ENCODE data around the gene CCDC81. TPM values are rescaled to one million over a fixed set of nuclear protein-coding genes. Genes with fewer than 3 reads are reported as not detected.
A peak's percentile ranks its signal among the peaks of the same experiment; 100 is the strongest.

Gene CCDC81
- total RNA-seq, 1 experiment from 2014 or later: 1.2 TPM

- Histone ChIP-seq H3K36me3 (no peaks in the 10 kb centered on the region), H3K27ac (peak overlapping the region; percentile 35), H3K27me3 (no peaks in the 10 kb centered on the region), H3K9me3 (replicated peaks) (no peaks in the 10 kb centered on the region), H3K4me3 (no peak overlapping the region), H3K4me1 (peaks cover 35% of the 10 kb centered on the region)
- DNase-seq: peak; percentile 89 to 92
These were observed 85.2 kb downstream of the CCDC81 start for GRCh38 chr11:86459682-86460460.

GRCh38 chr11:86460461-86461385 lies 86.0 kb downstream of the CCDC81 start:
- Histone ChIP-seq H3K4me3 (no peak overlapping the region), H3K27ac (peak overlapping the region; percentile 35)
- peak; percentile 40 to 55 for DNase-seq

GRCh38 chr11:86461892-86462291 lies 87.2 kb downstream of the CCDC81 start:
- H3K27me3 ChIP-seq: no peaks in the 10 kb centered on the region
- no peak for DNase-seq
- no peak overlapping the region for H3K27ac ChIP-seq
- H3K9me3 ChIP-seq (replicated peaks): no peaks in the 10 kb centered on the region
- H3K4me1 ChIP-seq: peaks cover 35% of the 10 kb centered on the region
- H3K4me3 ChIP-seq: no peak overlapping the region
- H3K36me3 ChIP-seq: no peaks in the 10 kb centered on the region

More at GRCh38 chr11:86460461-86461385, 86.0 kb downstream of the CCDC81 start:
- peaks cover 35% of the 10 kb centered on the region for H3K4me1 ChIP-seq
- H3K9me3 ChIP-seq (replicated peaks): no peaks in the 10 kb centered on the region
- H3K27me3 ChIP-seq: no peaks in the 10 kb centered on the region
- no peaks in the 10 kb centered on the region for H3K36me3 ChIP-seq

- DNase-seq: no peak
- H3K9me3 ChIP-seq (replicated peaks): no peaks in the 10 kb centered on the region
These were observed 88.4 kb downstream of the CCDC81 start for GRCh38 chr11:86463120-86463519.

GRCh38 chr11:86463955-86464354 lies 89.3 kb downstream of the CCDC81 start:
- H3K36me3 ChIP-seq: no peaks in the 10 kb centered on the region
- H3K27ac ChIP-seq: no peak overlapping the region
- peaks cover 28% of the 10 kb centered on the region for H3K4me1 ChIP-seq
- no peak for DNase-seq
- no peak overlapping the region for H3K4me3 ChIP-seq
- no peaks in the 10 kb centered on the region for H3K9me3 ChIP-seq (replicated peaks)
- no peaks in the 10 kb centered on the region for H3K27me3 ChIP-seq

More at GRCh38 chr11:86463120-86463519, 88.4 kb downstream of the CCDC81 start:
- Histone ChIP-seq H3K4me1 (peaks cover 35% of the 10 kb centered on the region), H3K27ac (no peak overlapping the region), H3K36me3 (no peaks in the 10 kb centered on the region), H3K4me3 (no peak overlapping the region), H3K27me3 (no peaks in the 10 kb centered on the region)

DNA sequence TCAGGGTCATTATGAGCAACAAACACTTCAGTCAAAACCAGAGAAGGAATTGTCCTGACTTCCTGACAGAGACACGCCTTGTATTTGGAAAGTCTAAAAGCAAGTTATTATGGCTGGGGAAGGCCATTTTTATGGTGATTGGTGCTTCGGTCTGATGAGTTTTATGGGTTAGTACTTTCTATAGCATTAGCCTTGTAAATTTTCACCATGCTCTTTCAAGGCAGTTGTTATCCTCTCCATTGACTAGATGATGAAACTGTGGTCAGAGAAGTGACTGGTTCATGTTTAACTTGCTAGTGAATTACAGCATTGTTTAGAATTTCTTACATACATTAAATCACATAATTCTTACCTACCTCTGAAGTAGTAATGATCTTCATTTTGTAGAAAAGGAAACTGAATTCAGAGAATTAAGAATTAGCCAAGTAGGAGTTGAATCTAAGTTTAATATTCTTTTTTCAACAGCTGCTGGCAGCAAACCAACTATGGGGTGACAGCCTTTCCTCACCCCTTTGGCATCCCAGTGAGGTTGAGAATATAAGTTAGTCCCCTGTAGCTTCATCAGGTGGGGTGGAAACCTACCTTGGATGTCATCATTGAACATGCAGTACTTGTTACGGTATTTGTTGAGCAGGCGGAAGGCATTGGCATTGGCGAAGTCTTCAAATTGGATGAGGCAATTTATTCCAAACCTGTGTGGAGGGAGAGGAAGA lies 90.0 kb downstream of the CCDC81 start:
- Histone ChIP-seq H3K27me3 (no peaks in the 10 kb centered on the region), H3K9me3 (replicated peaks) (no peaks in the 10 kb centered on the region), H3K36me3 (no peaks in the 10 kb centered on the region), H3K27ac (no peak overlapping the region), H3K4me1 (peaks cover 21% of the 10 kb centered on the region), H3K4me3 (no peak overlapping the region)
- no peak for DNase-seq

GRCh38 chr11:86468169-86468568 lies 93.5 kb downstream of the CCDC81 start:
- DNase-seq: no peak
- no peaks in the 10 kb centered on the region for H3K27me3 ChIP-seq
- no peaks in the 10 kb centered on the region for H3K36me3 ChIP-seq
- H3K4me3 ChIP-seq: no peak overlapping the region
- no peaks in the 10 kb centered on the region for H3K4me1 ChIP-seq
- no peaks in the 10 kb centered on the region for H3K9me3 ChIP-seq (replicated peaks)
- H3K27ac ChIP-seq: no peak overlapping the region

DNA sequence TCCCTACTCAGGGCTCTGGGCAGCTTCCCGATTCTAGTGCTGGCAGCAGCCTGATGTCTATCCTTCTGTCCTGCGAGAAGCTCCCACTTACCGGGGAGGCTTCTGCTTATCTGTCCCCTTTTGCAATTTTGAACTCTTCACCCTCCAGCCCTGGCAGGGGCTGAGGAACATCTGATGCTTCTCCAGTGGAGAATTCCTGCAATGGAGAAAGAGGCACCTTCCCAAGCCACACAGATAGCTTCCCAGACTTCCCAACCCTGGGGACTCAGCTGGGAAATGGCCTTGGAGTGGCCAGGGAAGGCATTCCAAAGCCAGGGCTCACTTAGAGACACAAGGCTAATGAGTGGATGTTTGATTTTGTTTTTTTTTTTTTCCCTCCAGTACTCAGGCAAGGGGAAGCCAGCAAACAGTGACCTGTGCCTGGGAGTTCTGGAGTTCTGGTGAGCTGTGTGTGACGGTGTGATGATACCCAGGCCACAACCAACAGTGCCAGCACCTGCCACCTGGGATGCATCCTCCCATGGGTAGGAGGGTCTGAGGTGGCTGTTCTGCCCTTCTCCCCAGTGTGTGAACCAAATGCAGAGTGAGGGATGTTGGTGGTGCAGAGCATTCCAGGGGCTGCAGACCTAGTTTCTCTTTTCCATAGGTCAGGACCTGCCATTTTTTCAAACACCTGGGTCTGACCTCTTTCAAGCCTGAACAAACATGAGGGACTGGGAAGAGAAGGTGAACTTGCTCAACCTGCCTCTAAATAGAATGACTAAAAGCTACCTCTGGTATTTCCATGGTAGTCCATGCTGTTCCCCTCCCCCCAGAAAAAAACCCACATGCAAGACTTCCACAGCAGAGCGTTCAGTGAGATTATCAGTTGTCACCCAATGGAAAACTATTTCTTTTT lies 95.1 kb downstream of the CCDC81 start:
- DNase-seq: no peak
- no peak overlapping the region for H3K27ac ChIP-seq

More for the DNA sequence above, 95.1 kb downstream of the CCDC81 start:
- no peaks in the 10 kb centered on the region for H3K36me3 ChIP-seq
- H3K27me3 ChIP-seq: no peaks in the 10 kb centered on the region
- H3K4me1 ChIP-seq: no peaks in the 10 kb centered on the region
- no peak overlapping the region for H3K4me3 ChIP-seq
- no peaks in the 10 kb centered on the region for H3K9me3 ChIP-seq (replicated peaks)

Other genes starting within 250 kb of the CCDC81 start
- gene EED, start 130.1 kb upstream of the CCDC81 start, total RNA-seq (2014; rRNA removed; shearing (Covaris generic)): 51.8 and 59.6 TPM in 2 replicates
- gene HIKESHI, start 72.6 kb upstream of the CCDC81 start, total RNA-seq (2014; rRNA removed; shearing (Covaris generic)): 78.6 and 85.1 TPM in 2 replicates